ENCODE results near the gene PCGF1.

DNA sequence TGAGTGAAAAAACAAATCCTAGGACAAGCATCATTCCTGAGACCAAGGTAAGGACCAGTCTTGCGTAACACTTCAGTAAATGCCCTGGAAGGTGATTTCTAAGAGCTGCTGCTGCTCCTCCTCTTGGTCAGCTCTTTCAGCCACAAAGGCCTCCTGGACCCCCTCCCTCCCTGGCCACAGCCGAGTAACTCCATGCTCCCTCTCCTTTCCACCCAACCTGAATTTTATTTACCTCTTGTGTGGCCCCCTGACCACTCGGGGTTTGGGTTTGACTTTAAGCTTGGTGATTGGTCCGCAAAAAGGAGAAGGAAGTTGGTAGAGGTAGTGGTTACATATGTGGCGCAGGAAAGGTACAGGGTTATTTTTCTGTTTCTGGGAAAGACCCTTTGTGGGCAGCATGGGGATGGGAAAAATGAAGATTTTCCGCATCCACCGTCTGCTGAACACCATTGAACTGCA lies 31.4 kb upstream of the PCGF1 start:
- TF ChIP-seq, protein P1, sequence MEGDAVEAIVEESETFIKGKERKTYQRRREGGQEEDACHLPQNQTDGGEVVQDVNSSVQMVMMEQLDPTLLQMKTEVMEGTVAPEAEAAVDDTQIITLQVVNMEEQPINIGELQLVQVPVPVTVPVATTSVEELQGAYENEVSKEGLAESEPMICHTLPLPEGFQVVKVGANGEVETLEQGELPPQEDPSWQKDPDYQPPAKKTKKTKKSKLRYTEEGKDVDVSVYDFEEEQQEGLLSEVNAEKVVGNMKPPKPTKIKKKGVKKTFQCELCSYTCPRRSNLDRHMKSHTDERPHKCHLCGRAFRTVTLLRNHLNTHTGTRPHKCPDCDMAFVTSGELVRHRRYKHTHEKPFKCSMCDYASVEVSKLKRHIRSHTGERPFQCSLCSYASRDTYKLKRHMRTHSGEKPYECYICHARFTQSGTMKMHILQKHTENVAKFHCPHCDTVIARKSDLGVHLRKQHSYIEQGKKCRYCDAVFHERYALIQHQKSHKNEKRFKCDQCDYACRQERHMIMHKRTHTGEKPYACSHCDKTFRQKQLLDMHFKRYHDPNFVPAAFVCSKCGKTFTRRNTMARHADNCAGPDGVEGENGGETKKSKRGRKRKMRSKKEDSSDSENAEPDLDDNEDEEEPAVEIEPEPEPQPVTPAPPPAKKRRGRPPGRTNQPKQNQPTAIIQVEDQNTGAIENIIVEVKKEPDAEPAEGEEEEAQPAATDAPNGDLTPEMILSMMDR (IDR thresholded peaks at IDR 0.05; ENCODE audit: borderline replicate concordance, extremely low read depth, low read length, poor library complexity, severe bottlenecking) = no peak
- no peak for TF ChIP-seq EZH2 (IDR thresholded peaks at IDR 0.05; ENCODE audit: borderline replicate concordance, low read depth, low read length, severe bottlenecking)

Measured in DND-41 (cell line).